ENCODE results near the gene PEX11A.

DNA sequence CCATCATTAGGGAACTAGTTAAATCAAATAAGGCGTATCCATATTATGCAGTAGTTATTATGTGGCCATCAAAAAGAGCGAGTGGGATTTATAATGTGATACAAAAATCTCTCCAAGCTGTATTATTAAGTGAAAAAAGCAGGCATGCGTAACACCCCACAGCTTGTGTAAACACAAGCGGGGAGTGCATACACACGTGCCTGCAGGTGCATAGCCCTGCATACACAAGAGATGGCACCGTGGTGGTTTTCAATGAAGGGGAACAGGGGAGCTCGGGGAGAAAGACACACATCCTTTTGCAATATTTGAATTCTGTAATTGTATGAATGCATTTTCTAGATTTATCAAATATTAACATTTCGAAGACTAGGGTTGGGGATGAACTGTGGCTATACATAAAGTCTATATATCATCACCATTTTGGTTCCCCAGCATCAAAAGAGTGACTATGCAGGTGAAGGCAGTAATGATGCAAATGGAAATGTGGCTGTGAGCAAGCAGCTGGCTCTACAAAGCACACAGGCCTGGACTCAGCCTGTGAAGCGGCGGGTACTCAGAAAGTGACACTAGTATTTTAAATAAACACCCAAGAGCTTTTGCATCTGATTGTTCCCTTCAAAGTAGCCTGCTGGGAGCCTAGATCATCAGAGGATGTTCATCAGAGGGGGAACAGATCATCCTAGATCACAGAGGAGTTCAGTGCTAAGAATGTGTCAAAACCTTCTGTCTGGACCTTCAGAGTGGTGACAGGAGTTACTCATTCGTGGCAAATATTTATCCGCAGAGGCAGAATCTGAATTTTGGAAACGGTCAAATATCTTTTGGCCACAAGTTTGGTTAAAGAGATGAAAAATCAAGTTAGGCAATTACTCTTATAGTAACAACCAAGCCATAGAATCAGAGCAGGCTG is 25.9 kb downstream of the PEX11A start:
- TF ChIP-seq, protein P1, sequence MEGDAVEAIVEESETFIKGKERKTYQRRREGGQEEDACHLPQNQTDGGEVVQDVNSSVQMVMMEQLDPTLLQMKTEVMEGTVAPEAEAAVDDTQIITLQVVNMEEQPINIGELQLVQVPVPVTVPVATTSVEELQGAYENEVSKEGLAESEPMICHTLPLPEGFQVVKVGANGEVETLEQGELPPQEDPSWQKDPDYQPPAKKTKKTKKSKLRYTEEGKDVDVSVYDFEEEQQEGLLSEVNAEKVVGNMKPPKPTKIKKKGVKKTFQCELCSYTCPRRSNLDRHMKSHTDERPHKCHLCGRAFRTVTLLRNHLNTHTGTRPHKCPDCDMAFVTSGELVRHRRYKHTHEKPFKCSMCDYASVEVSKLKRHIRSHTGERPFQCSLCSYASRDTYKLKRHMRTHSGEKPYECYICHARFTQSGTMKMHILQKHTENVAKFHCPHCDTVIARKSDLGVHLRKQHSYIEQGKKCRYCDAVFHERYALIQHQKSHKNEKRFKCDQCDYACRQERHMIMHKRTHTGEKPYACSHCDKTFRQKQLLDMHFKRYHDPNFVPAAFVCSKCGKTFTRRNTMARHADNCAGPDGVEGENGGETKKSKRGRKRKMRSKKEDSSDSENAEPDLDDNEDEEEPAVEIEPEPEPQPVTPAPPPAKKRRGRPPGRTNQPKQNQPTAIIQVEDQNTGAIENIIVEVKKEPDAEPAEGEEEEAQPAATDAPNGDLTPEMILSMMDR (conservative IDR thresholded peaks at IDR 0.05), result no peak
- TF ChIP-seq ZFX (IDR thresholded peaks at IDR 0.05), result no peak
